HEK293 (cell line): Measurements from ENCODE around the gene ARHGAP10.

Experiments
- CTCF ChIA-PET: fragments of 350-600 bp; formaldehyde crosslinking; extraction: SDS; loops from one replicate; lab custom pipeline; 2021; ENCODE audit warnings: antibody characterized with exemption; lab: Yijun Ruan, JAX
- POLR2A ChIA-PET: fragments of 300-600 bp; formaldehyde crosslinking; extraction: SDS; loops from one replicate; lab custom pipeline; 2020; ENCODE audit warnings: antibody characterized with exemption, inconsistent platforms; lab: Yijun Ruan, JAX
- H3K27ac ChIP-seq: fragments of 200-500 bp; sonication (Bioruptor generic); 2 replicates; pipeline ENCODE4 v1.5.1; 2014; ENCODE audit warnings: low read depth, low read length, control low read depth, inconsistent platforms; ENCODE audit errors: extremely low read depth
- H3K36me3 ChIP-seq, 2 experiments: fragments of 200-500 bp in 1 of 2; sonication (Bioruptor generic) in 1 of 2; 1 replicate in 1 of 2; 2 replicates in 1 of 2; pipeline ENCODE4 v1.5.1; 2014 to 2017; ENCODE audit warnings: inconsistent platforms in 2 of 2, low read length in 2 of 2; ENCODE audit not compliant: control insufficient read depth in 2 of 2, insufficient read depth in 1 of 2
- H3K4me1 ChIP-seq: fragments of 200-500 bp; sonication (Bioruptor generic); 2 replicates; pipeline ENCODE4 v1.5.1; 2014; ENCODE audit warnings: mild to moderate bottlenecking, low read length, inconsistent platforms; ENCODE audit not compliant: control insufficient read depth, insufficient read depth
- H3K4me3 ChIP-seq: 2 replicates; pipeline ENCODE4 v1.5.1; 2011; ENCODE audit warnings: low read depth, mild to moderate bottlenecking, control low read depth, low read length, moderate library complexity
- H3K9me3 ChIP-seq: fragments of 200-500 bp; sonication (Bioruptor generic); 2 replicates; pipeline ENCODE4 v1.5.1; 2014; ENCODE audit warnings: low read depth, low read length, inconsistent platforms; ENCODE audit not compliant: control insufficient read depth, insufficient read depth
- ATF2 ChIP-seq: fragments of 450-650 bp; formaldehyde crosslinking; IDR thresholded peaks from 2 replicates; pipeline ENCODE4 v1.5.1; 2016; ENCODE audit warnings: missing biosample characterization, missing genetic modification characterization, low read depth
- GLI2 ChIP-seq: fragments of 450-650 bp; formaldehyde crosslinking; IDR thresholded peaks from 2 replicates; pipeline ENCODE4; 2017; ENCODE audit warnings: missing biosample characterization, missing genetic modification characterization, low read depth, borderline replicate concordance
- PRDM1 ChIP-seq: fragments of 450-650 bp; formaldehyde crosslinking; IDR thresholded peaks from 2 replicates; pipeline ENCODE4; 2016; ENCODE audit warnings: missing biosample characterization, missing genetic modification characterization
- PRDM6 ChIP-seq: fragments of 450-650 bp; formaldehyde crosslinking; IDR thresholded peaks from 2 replicates; pipeline ENCODE4 v1.5.1; 2017; ENCODE audit warnings: missing biosample characterization, missing genetic modification characterization
- ZEB2 ChIP-seq: fragments of 450-650 bp; formaldehyde crosslinking; IDR thresholded peaks from 2 replicates; pipeline ENCODE4 v1.5.1; 2016; ENCODE audit warnings: missing biosample characterization, missing genetic modification characterization
- ZFHX2 ChIP-seq: fragments of 450-650 bp; formaldehyde crosslinking; conservative IDR thresholded peaks from 2 replicates; pipeline ENCODE4 v1.5.1; 2016; ENCODE audit warnings: missing biosample characterization, missing genetic modification characterization
- ZFP69B ChIP-seq: fragments of 450-650 bp; formaldehyde crosslinking; IDR thresholded peaks from 2 replicates; pipeline ENCODE4 v1.5.1; 2016; ENCODE audit warnings: missing biosample characterization, missing genetic modification characterization
- ZNF10 ChIP-seq: fragments of 450-650 bp; formaldehyde crosslinking; IDR thresholded peaks from 2 replicates; pipeline ENCODE4 v1.5.1; 2017; ENCODE audit warnings: missing biosample characterization, missing genetic modification characterization
- ZNF155 ChIP-seq: fragments of 450-650 bp; formaldehyde crosslinking; IDR thresholded peaks from 2 replicates; pipeline ENCODE4 v1.5.1; 2016; ENCODE audit warnings: missing biosample characterization, missing genetic modification characterization
- ZNF18 ChIP-seq: fragments of 450-650 bp; formaldehyde crosslinking; IDR thresholded peaks from 2 replicates; pipeline ENCODE4 v1.5.1; 2016; ENCODE audit warnings: missing biosample characterization, missing genetic modification characterization
- ZNF23 ChIP-seq: fragments of 450-650 bp; formaldehyde crosslinking; IDR thresholded peaks from 2 replicates; pipeline ENCODE4 v1.5.1; 2016; ENCODE audit warnings: missing biosample characterization, missing genetic modification characterization, borderline replicate concordance
- ZNF239 ChIP-seq: fragments of 450-650 bp; formaldehyde crosslinking; IDR thresholded peaks from 2 replicates; pipeline ENCODE4 v1.5.1; 2016; ENCODE audit warnings: missing biosample characterization, missing genetic modification characterization
- ZNF280C ChIP-seq: fragments of 450-650 bp; formaldehyde crosslinking; IDR thresholded peaks from 2 replicates; pipeline ENCODE4 v1.5.1; 2016; ENCODE audit warnings: missing biosample characterization, missing genetic modification characterization
- ZNF335 ChIP-seq: fragments of 450-650 bp; formaldehyde crosslinking; conservative IDR thresholded peaks from 2 replicates; pipeline ENCODE4 v1.5.1; 2016; ENCODE audit warnings: missing biosample characterization, missing genetic modification characterization
- ZNF366 ChIP-seq: fragments of 450-650 bp; formaldehyde crosslinking; conservative IDR thresholded peaks from 2 replicates; pipeline ENCODE4 v1.5.1; 2016; ENCODE audit warnings: missing biosample characterization, missing genetic modification characterization
- ZNF416 ChIP-seq: fragments of 450-650 bp; formaldehyde crosslinking; IDR thresholded peaks from 2 replicates; pipeline ENCODE4 v1.5.1; 2016; ENCODE audit warnings: missing biosample characterization, missing genetic modification characterization
- ZNF426 ChIP-seq: fragments of 450-650 bp; formaldehyde crosslinking; IDR thresholded peaks from 2 replicates; pipeline ENCODE4 v1.5.1; 2017; ENCODE audit warnings: missing biosample characterization, missing genetic modification characterization, mild to moderate bottlenecking, inconsistent platforms, moderate library complexity
- ZNF501 ChIP-seq: fragments of 450-650 bp; formaldehyde crosslinking; IDR thresholded peaks from 2 replicates; pipeline ENCODE4 v1.5.1; 2016; ENCODE audit warnings: missing biosample characterization, missing genetic modification characterization
- ZNF571 ChIP-seq: fragments of 450-650 bp; formaldehyde crosslinking; IDR thresholded peaks from 2 replicates; pipeline ENCODE4 v1.5.0; 2017; ENCODE audit warnings: missing biosample characterization, missing genetic modification characterization
- ZNF629 ChIP-seq: fragments of 450-650 bp; formaldehyde crosslinking; IDR thresholded peaks from 2 replicates; pipeline ENCODE4 v1.5.1; 2017; ENCODE audit warnings: missing biosample characterization, missing genetic modification characterization
- ZNF654 ChIP-seq: fragments of 450-650 bp; formaldehyde crosslinking; IDR thresholded peaks from 2 replicates; pipeline ENCODE4 v1.5.1; 2016; ENCODE audit warnings: low read depth, missing biosample characterization, missing genetic modification characterization
- ZNF660 ChIP-seq: fragments of 450-650 bp; IDR thresholded peaks from 2 replicates; pipeline ENCODE4 v1.5.1; 2018; ENCODE audit warnings: missing biosample characterization, mild to moderate bottlenecking, missing genetic modification characterization
- ZNF747 ChIP-seq: fragments of 450-650 bp; formaldehyde crosslinking; IDR thresholded peaks from 2 replicates; pipeline ENCODE4 v1.5.1; 2016; ENCODE audit warnings: missing biosample characterization, missing genetic modification characterization
- ZNF785 ChIP-seq: fragments of 450-650 bp; formaldehyde crosslinking; IDR thresholded peaks from 2 replicates; pipeline ENCODE4 v1.5.1; 2016; ENCODE audit warnings: missing biosample characterization, missing genetic modification characterization
- TF ChIP-seq, protein P1 (sequence below): fragments of 450-650 bp; formaldehyde crosslinking; IDR thresholded peaks from 2 replicates; pipeline ENCODE4 v1.5.1; 2017; ENCODE audit warnings: missing biosample characterization, missing genetic modification characterization

The ARHGAP10 gene

DNA sequence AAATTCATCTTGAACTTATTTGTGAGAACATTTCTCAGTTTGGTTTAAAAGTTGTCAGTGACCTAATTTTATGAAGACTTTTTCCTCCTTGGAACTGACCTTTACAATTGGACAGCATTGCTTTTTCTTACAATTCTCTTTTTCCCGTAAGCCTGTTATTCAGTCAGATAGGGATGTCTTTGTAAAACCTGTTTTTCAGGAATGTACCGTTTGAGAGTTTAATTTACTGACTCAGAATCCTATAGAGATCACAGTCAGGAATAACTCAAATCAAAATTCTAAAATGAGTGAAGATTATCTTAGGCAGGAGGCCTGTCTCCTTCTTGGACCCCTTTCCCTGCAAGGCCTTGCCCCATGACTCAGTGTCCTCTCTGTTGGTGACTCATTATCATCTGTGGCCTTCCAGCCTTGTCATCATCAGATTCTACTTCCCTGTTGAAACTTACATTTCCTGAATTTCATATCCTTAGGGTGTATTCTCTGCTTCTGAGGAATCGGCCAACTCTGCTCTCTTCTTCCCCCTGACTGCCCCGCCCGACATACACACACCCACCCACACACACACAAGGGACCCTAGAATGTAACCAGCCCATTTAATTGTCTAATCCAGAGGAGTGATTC lies 99.8 kb downstream of the ARHGAP10 start:
- Histone ChIP-seq H3K36me3 (no peaks in the 10 kb centered on the region), H3K4me1 (peaks cover 14% of the 10 kb centered on the region), H3K4me3 (no peak overlapping the region), H3K9me3 (no peaks in the 10 kb centered on the region), H3K27ac (no peak overlapping the region)
- TF ChIP-seq PRDM6 (tag by site-specific recombination) (peak; percentile 24; the same call in 1 of the 2 replicates), ZNF501 (no peak), ZNF155 (tag by site-specific recombination) (no peak), ZFHX2 (tag by site-specific recombination) (peak; percentile 25; the same call in 1 of the 2 replicates), ZNF10 (no peak), ZNF18 (tag by site-specific recombination) (no peak), ZNF416 (tag by site-specific recombination) (no peak), ZEB2 (tag by site-specific recombination) (0 out of 2 replicates have a peak, but pooled peaks have one; percentile 16), PRDM1 (tag by site-specific recombination) (peak; percentile 57), ZNF571 (tag by site-specific recombination) (no peak), ZNF366 (tag by site-specific recombination) (0 out of 2 replicates have a peak, but pooled peaks have one; percentile 15), GLI2 (no peak)
- ChIA-PET POLR2A (no interaction called here), CTCF (interaction anchor here (1.7 kb wide), 1 partner anchor 36 kb away, joined by 4 read pairs; no protein-coding TSS in a partner anchor)

GRCh38 chr4:147833254-147833653 lies 101.4 kb downstream of the ARHGAP10 start:
- no peaks in the 10 kb centered on the region for H3K36me3 ChIP-seq
- H3K27ac ChIP-seq: no peak overlapping the region
- CTCF ChIA-PET: interaction anchor here (1.2 to 1.7 kb wide), 3 partner anchors 10 to 34 kb away, joined by 3 to 4 read pairs (median 4); no protein-coding TSS in a partner anchor
- no peaks in the 10 kb centered on the region for H3K9me3 ChIP-seq
- POLR2A ChIA-PET: no interaction called here
- no peak overlapping the region for H3K4me3 ChIP-seq
- H3K4me1 ChIP-seq: peaks cover 9% of the 10 kb centered on the region
- no peak for TF ChIP-seq ZNF335 (tag by site-specific recombination)
- no peak for TF ChIP-seq ZNF280C (tag by site-specific recombination)
- no peak for TF ChIP-seq ZNF426 (tag by site-specific recombination)
- TF ChIP-seq ZNF747: no peak
- TF ChIP-seq, protein P1, sequence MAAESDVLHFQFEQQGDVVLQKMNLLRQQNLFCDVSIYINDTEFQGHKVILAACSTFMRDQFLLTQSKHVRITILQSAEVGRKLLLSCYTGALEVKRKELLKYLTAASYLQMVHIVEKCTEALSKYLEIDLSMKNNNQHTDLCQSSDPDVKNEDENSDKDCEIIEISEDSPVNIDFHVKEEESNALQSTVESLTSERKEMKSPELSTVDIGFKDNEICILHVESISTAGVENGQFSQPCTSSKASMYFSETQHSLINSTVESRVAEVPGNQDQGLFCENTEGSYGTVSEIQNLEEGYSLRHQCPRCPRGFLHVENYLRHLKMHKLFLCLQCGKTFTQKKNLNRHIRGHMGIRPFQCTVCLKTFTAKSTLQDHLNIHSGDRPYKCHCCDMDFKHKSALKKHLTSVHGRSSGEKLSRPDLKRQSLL: no peak
- TF ChIP-seq ZNF629: no peak
- TF ChIP-seq ZNF654 (tag by site-specific recombination): no peak
- TF ChIP-seq ZNF23 (tag by site-specific recombination): no peak
- TF ChIP-seq ATF2 (tag by site-specific recombination): no peak
- no peak for TF ChIP-seq ZNF660 (tag by site-specific recombination)
- TF ChIP-seq ZNF785: no peak
- no peak for TF ChIP-seq ZFP69B (tag by site-specific recombination)
- no peak for TF ChIP-seq ZNF239
